Uterus (tissue), 2 donors: Measurements from ENCODE around the gene MAP3K5.

Experiments used
- POLR2A ChIP-seq, 2 donors: fragments of 450-650 bp; IDR thresholded peaks; one replicate each; pipeline ENCODE4 v1.6.1; 2016; ENCODE audit warnings: antibody characterized with exemption in 2 of 2, mild to moderate bottlenecking in 1 of 2, moderate library complexity in 1 of 2
- TF ChIP-seq, protein P1 (sequence below), 4 experiments: fragments of 200-600 bp in 2 of 4; fragments of 450-650 bp in 2 of 4; sonication (generic) in 2 of 4; IDR thresholded peaks; one replicate each; pipeline ENCODE4 v1.5.1; 2016 to 2019; ENCODE audit warnings: antibody characterized with exemption in 4 of 4, mild to moderate bottlenecking in 2 of 4, moderate library complexity in 1 of 4

DNA sequence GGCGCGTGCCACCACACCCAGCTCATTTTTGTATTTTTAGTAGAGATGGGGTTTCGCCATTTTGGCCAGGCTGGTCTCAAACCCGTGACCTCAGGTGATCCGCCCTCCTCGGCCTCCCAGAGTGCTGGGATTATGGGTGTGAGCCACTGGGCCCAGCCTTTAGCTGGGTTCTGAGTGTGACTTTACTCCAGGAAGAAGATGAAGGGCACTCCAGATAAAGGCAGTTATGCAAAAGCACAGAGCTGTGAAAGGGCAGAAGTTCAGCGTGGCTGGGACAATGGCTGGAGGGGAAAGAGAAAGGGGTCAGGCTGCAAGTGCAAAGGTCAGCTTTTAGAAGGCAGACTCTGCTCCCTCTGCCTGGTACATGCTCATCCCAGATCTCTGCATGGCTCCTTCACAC lies 39.7 kb downstream of the MAP3K5 start:
- TF ChIP-seq, protein P1, sequence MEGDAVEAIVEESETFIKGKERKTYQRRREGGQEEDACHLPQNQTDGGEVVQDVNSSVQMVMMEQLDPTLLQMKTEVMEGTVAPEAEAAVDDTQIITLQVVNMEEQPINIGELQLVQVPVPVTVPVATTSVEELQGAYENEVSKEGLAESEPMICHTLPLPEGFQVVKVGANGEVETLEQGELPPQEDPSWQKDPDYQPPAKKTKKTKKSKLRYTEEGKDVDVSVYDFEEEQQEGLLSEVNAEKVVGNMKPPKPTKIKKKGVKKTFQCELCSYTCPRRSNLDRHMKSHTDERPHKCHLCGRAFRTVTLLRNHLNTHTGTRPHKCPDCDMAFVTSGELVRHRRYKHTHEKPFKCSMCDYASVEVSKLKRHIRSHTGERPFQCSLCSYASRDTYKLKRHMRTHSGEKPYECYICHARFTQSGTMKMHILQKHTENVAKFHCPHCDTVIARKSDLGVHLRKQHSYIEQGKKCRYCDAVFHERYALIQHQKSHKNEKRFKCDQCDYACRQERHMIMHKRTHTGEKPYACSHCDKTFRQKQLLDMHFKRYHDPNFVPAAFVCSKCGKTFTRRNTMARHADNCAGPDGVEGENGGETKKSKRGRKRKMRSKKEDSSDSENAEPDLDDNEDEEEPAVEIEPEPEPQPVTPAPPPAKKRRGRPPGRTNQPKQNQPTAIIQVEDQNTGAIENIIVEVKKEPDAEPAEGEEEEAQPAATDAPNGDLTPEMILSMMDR (IDR thresholded peaks at IDR 0.05) = no peak
- no peak for TF ChIP-seq POLR2A (IDR thresholded peaks at IDR 0.05)
